HG02571 (cell line): ENCODE data around the gene ZNF366.

Experiments
- ATAC-seq: cut with Tn5 transposase; IDR thresholded peaks from one replicate; pipeline ENCODE4 v1.9.1; 2021; ENCODE audit warnings: mild to moderate bottlenecking, moderate library complexity; ENCODE audit not compliant: unreplicated experiment

The ZNF366 gene

GRCh38 chr5:72441862-72442540, 65.2 kb downstream of the ZNF366 start:
- ATAC-seq = no peak

GRCh38 chr5:72441094-72441723, 66.0 kb downstream of the ZNF366 start:
- no peak for ATAC-seq

- ATAC-seq = peak; percentile 47
Observed at GRCh38 chr5:72440207-72440638, 67.0 kb downstream of the ZNF366 start.

- no peak for ATAC-seq
Observed at GRCh38 chr5:72439192-72439591, 68.0 kb downstream of the ZNF366 start.

GRCh38 chr5:72438141-72438540, 69.1 kb downstream of the ZNF366 start:
- no peak for ATAC-seq

- ATAC-seq = no peak
Observed at GRCh38 chr5:72436796-72437471, 70.3 kb downstream of the ZNF366 start.

GRCh38 chr5:72434781-72435437, 72.3 kb downstream of the ZNF366 start:
- ATAC-seq = no peak

- ATAC-seq = no peak
Observed at GRCh38 chr5:72434056-72434780, 73.0 kb downstream of the ZNF366 start.

- ATAC-seq = no peak
Observed at GRCh38 chr5:72433522-72433921, 73.7 kb downstream of the ZNF366 start.

- ATAC-seq = no peak
Observed at GRCh38 chr5:72428669-72429068, 78.5 kb downstream of the ZNF366 start.

GRCh38 chr5:72427488-72428437, 79.4 kb downstream of the ZNF366 start:
- no peak for ATAC-seq

GRCh38 chr5:72427016-72427415, 80.2 kb downstream of the ZNF366 start:
- ATAC-seq = no peak

GRCh38 chr5:72426019-72426418, 81.2 kb downstream of the ZNF366 start:
- no peak for ATAC-seq

- ATAC-seq = no peak
Observed at GRCh38 chr5:72418271-72418670, 88.9 kb downstream of the ZNF366 start.

- no peak for ATAC-seq
Observed at GRCh38 chr5:72417333-72418062, 89.7 kb downstream of the ZNF366 start.

GRCh38 chr5:72415616-72416325, 91.4 kb downstream of the ZNF366 start:
- ATAC-seq = no peak

- ATAC-seq = no peak
Observed at GRCh38 chr5:72412283-72413055, 94.7 kb downstream of the ZNF366 start.
